Stimulated activated memory B cell treated with anti-CD40 and anti-IgM and Interleukin-4, amounts not matched to agents 10 μg/mL and 1 μg/mL and 100 μg/mL, for 72 hours (primary cell): Measurements from ENCODE around the gene CD8B2.
A peak's percentile ranks its signal among the peaks of the same experiment; 100 is the strongest.

ENCODE experiments used
- ATAC-seq: fragments of 150-1000 bp; cut with Tn5 transposase; 2 replicates; pipeline ENCODE4 v1.10.0; 2021
- H3K27ac Mint-ChIP-seq: one replicate; pipeline ENCODE4 v1.8.0; 2022; ENCODE audit warnings: mild to moderate bottlenecking, mixed read lengths
- H3K27me3 Mint-ChIP-seq: one replicate; pipeline ENCODE4 v1.8.0; 2022; ENCODE audit warnings: mixed read lengths
- H3K36me3 Mint-ChIP-seq: one replicate; pipeline ENCODE4 v1.8.0; 2022; ENCODE audit warnings: mixed read lengths
- H3K4me1 Mint-ChIP-seq: one replicate; pipeline ENCODE4 v1.8.0; 2022; ENCODE audit warnings: mixed read lengths
- H3K4me3 Mint-ChIP-seq: one replicate; pipeline ENCODE4 v1.8.0; 2022; ENCODE audit warnings: mild to moderate bottlenecking, moderate library complexity, mixed read lengths
- H3K9me3 Mint-ChIP-seq: one replicate; pipeline ENCODE4 v1.8.0; 2022; ENCODE audit warnings: mixed read lengths

Gene CD8B2

DNA sequence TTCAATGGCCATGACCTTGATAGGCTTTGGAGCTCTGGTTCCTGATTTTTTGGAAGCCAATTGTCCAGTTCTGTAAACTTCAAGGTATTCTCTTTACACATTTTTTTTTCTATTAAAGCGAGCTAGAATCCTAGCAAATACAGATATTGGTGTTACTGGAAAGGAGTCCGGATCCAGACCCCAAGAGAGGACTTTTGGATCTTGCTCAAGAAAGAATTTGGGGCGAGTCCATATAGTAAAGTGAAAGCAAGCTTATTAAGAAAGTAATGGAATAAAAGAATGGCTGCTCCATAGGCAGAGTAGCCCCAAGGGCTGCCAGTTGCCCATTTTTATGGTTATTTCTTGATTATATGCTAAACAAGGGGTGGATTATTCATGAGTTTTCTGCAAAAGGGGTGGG lies 45.1 kb downstream of the CD8B2 start:
- no peaks in the 10 kb centered on the region for H3K36me3 Mint-ChIP-seq
- H3K9me3 Mint-ChIP-seq, result no peaks in the 10 kb centered on the region
- ATAC-seq, result no peak
- H3K27ac Mint-ChIP-seq, result no peak overlapping the region
- H3K27me3 Mint-ChIP-seq, result peaks cover 36% of the 10 kb centered on the region
- no peak overlapping the region for H3K4me3 Mint-ChIP-seq
- peaks cover 10% of the 10 kb centered on the region for H3K4me1 Mint-ChIP-seq

DNA sequence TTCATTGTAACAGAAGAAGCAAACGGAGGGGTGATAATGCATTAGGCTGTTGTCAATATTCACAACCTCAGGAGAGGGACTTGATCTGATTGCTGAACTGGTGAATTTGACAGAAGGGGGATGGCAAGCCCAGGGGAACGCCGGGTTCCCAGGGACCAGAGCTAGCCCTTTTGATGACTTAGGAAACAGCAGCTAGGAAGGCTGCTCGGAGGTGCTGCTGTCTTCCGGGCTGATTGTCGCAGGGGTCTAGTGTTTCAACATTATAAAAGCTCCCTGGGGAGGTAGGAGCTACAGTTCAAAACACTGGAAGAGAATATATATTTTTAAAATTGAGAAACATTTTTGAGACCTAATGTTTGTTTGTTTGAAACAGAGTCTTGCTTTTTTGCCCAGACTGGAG lies 47.3 kb downstream of the CD8B2 start:
- H3K27me3 Mint-ChIP-seq, result peaks cover 19% of the 10 kb centered on the region
- no peak overlapping the region for H3K4me3 Mint-ChIP-seq
- no peak for ATAC-seq
- no peaks in the 10 kb centered on the region for H3K36me3 Mint-ChIP-seq
- peaks cover 14% of the 10 kb centered on the region for H3K4me1 Mint-ChIP-seq
- no peak overlapping the region for H3K27ac Mint-ChIP-seq
- no peaks in the 10 kb centered on the region for H3K9me3 Mint-ChIP-seq

DNA sequence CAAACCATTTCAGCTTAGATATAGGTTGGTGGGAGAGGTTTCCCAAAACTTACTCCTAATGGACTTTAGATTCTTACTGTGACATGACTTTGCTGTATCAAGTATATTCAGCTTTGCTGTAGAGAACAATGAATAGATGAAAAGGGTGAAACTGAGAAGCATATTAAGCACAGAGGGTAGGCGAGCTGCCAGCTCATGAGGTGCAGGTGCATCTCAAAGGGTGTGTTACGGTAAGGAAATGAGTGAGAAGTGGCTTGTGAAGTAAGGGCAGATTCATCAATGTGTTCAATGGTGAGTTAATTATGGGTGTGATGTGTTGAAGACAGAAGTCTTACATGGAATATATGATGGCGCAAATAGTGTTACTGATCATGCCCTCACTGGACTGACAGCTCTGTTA lies 49.3 kb downstream of the CD8B2 start:
- ATAC-seq, result no peak
- Mint-ChIP-seq H3K36me3 (no peaks in the 10 kb centered on the region), H3K27me3 (peaks cover 19% of the 10 kb centered on the region), H3K4me3 (no peak overlapping the region), H3K27ac (no peak overlapping the region), H3K9me3 (no peaks in the 10 kb centered on the region), H3K4me1 (peaks cover 14% of the 10 kb centered on the region)

DNA sequence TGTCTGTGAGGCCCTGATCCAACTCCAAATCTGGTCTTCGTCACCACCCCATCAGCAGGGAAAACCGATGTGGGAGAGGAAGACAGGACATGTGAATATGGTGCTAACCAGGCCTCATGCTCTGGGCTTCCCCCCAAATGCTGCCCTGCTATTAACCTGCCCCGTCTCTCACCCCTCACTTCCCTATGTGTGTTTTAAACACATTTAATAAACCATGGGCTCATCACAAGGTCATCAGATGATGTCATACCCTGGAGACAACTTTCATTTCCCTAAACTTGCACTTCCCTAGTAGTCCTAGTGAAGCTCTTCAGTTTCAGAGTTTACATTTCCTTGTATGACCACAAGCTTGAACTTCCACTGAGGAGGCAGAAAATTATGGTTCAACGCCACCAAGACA lies 49.9 kb downstream of the CD8B2 start:
- ATAC-seq, result peak; percentile 77
- Mint-ChIP-seq H3K27ac (no peak overlapping the region), H3K27me3 (peaks cover 21% of the 10 kb centered on the region), H3K9me3 (no peaks in the 10 kb centered on the region), H3K4me1 (peaks cover 14% of the 10 kb centered on the region), H3K36me3 (no peaks in the 10 kb centered on the region), H3K4me3 (no peak overlapping the region)

DNA sequence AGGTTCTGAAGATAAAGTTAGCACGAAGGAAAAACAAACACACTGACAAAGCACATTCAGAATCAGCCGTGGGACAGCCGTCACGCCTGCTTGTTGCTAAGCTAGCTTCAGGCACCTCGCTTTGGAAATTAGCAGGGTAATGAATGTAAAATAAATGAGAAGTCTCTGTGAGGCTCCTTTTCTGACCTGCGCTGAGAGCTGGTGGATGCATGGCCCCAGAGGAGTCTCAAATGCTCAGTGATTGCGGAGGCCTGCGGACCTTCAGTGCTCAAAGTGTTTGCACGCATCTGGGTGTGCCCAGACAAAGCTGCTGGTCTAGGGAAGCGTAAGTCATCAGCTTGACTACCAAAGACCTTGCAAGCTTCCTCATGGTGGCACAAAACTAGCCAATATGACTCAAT lies 50.6 kb downstream of the CD8B2 start:
- no peak overlapping the region for H3K4me3 Mint-ChIP-seq
- H3K4me1 Mint-ChIP-seq, result peaks cover 16% of the 10 kb centered on the region
- no peak overlapping the region for H3K27ac Mint-ChIP-seq
- peaks cover 27% of the 10 kb centered on the region for H3K27me3 Mint-ChIP-seq
- no peaks in the 10 kb centered on the region for H3K36me3 Mint-ChIP-seq
- H3K9me3 Mint-ChIP-seq, result no peaks in the 10 kb centered on the region
- no peak for ATAC-seq

DNA sequence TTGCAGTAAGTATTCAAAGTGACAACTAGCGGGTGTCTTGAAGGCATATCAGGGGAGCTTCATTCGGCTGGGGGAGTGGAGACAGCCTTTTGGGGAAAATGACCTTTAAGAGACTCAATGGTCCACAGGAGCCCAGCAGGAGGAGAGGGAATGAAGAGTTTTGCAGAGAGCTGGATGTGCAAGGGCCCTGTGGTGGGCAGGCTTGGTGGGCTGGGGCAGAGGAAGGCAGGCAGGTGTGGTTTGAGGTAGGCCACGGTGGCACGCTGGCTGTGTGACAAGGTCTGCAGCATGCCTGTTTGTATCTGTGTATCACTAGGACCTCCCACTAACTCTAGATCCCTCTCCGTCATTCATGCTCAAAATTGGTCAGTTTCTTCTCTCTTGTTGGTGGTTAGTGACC lies 53.7 kb downstream of the CD8B2 start:
- ATAC-seq, result no peak
- Mint-ChIP-seq H3K27ac (no peak overlapping the region), H3K9me3 (no peaks in the 10 kb centered on the region), H3K4me3 (no peak overlapping the region), H3K4me1 (peaks cover 20% of the 10 kb centered on the region), H3K36me3 (no peaks in the 10 kb centered on the region), H3K27me3 (peaks cover 26% of the 10 kb centered on the region)

DNA sequence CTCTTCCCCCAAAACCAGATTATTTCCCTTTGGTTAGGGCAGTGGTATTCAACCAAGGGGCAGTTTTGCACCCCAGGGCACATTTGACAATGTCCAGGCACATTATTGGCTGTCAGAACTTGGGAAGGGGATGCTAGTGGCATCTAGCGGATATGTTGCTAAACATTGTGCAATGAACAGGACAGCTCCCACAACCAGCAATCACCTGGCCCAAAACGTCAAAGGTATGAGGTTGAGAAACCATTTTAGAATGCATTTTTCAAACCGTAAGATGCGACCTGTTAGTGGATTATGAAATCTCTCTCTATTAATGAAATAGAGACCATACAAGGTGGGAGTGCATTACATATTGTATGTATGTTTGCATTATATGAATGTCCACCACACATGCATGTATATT lies 54.2 kb downstream of the CD8B2 start:
- no peaks in the 10 kb centered on the region for H3K9me3 Mint-ChIP-seq
- peaks cover 26% of the 10 kb centered on the region for H3K27me3 Mint-ChIP-seq
- no peak for ATAC-seq
- H3K27ac Mint-ChIP-seq, result no peak overlapping the region
- H3K4me3 Mint-ChIP-seq, result no peak overlapping the region
- H3K36me3 Mint-ChIP-seq, result no peaks in the 10 kb centered on the region
- peaks cover 22% of the 10 kb centered on the region for H3K4me1 Mint-ChIP-seq

DNA sequence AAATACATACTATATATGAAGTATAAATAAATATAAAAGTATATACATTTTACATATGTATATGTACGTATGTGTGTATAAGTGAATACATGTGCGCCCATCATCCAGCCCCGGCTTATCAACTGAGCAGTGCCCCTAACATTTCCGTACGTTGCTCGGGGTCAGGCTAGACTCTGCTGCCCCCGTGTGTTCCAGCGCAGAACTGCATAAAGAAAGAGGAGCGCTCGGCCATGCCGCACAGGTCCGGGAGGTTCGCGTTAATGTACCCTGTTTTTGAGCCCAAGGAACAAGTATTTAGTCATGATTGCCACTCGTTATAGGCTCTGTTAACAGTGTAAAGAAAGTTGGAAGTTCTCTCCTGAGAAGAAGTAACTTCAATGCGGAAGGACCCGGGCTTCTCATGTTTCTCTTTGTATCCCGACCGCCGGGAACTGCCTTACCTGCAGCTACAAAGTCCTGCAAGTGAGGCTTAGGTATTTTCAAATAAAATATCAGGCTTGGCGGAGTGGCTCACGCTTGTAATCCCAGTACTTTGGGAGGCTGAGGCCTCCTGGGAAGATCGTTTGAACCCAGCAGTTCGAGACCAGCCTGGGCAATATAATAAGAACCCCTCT lies 55.7 kb downstream of the CD8B2 start:
- H3K4me1 Mint-ChIP-seq, result peaks cover 12% of the 10 kb centered on the region
- peak; percentile 74 for ATAC-seq
- peak overlapping the region; percentile 62 for H3K4me3 Mint-ChIP-seq
- no peaks in the 10 kb centered on the region for H3K36me3 Mint-ChIP-seq
- no peak overlapping the region for H3K27ac Mint-ChIP-seq
- no peaks in the 10 kb centered on the region for H3K9me3 Mint-ChIP-seq
- H3K27me3 Mint-ChIP-seq, result peaks cover 35% of the 10 kb centered on the region

DNA sequence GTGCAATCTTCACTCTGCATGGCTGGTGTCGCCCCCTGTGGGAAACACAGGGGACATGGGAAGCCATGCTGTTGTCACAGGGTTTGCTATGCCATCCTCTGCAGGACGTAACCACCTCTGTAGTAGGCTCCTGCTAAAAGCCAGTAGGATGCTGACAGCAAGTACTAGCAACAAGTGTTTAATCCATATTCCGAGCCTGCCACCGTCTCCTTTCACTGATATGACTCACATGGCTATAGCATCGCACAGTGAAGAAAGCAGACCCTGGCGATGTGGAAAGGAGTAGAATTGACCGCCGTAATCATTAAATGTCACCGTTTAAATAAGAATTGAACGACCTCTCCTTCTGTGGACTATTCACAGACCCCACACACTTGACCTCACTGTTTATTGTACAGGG lies 57.8 kb downstream of the CD8B2 start:
- no peak overlapping the region for H3K27ac Mint-ChIP-seq
- peaks cover 35% of the 10 kb centered on the region for H3K27me3 Mint-ChIP-seq
- H3K9me3 Mint-ChIP-seq, result no peaks in the 10 kb centered on the region
- H3K4me3 Mint-ChIP-seq, result no peak overlapping the region
- no peaks in the 10 kb centered on the region for H3K36me3 Mint-ChIP-seq
- no peak for ATAC-seq
- peaks cover 12% of the 10 kb centered on the region for H3K4me1 Mint-ChIP-seq

DNA sequence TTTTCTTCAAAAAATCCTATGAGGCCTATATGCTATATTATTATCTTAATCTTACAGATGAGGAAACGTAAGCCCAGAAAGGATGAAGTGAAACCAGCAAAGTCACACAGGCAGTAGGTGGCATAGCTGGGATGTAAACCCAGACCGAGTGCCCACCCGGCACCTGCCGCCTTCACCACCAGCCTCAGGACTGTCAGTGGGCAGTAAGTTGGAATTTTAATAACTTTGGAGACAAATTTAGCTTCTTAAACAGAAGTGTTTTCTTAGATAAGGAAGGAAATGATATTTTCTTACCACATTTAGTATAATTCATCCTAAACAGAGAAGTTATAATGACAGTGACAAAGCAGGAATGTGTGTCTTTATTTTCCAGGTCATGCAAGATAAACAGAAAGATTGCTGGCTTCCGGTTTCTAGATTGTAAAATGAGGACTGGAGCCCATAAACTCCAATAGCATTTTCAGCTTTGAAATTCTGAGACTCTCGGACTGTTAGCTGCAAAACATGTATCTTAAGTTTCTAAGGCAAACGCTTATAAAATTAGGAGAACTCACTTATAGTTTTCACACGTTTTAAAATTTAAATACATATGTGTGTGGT lies 59.3 kb downstream of the CD8B2 start:
- H3K4me3 Mint-ChIP-seq, result no peak overlapping the region
- no peaks in the 10 kb centered on the region for H3K9me3 Mint-ChIP-seq
- no peak for ATAC-seq
- H3K27me3 Mint-ChIP-seq, result peaks cover 35% of the 10 kb centered on the region
- H3K4me1 Mint-ChIP-seq, result peaks cover 12% of the 10 kb centered on the region
- H3K36me3 Mint-ChIP-seq, result no peaks in the 10 kb centered on the region
- H3K27ac Mint-ChIP-seq, result no peak overlapping the region

DNA sequence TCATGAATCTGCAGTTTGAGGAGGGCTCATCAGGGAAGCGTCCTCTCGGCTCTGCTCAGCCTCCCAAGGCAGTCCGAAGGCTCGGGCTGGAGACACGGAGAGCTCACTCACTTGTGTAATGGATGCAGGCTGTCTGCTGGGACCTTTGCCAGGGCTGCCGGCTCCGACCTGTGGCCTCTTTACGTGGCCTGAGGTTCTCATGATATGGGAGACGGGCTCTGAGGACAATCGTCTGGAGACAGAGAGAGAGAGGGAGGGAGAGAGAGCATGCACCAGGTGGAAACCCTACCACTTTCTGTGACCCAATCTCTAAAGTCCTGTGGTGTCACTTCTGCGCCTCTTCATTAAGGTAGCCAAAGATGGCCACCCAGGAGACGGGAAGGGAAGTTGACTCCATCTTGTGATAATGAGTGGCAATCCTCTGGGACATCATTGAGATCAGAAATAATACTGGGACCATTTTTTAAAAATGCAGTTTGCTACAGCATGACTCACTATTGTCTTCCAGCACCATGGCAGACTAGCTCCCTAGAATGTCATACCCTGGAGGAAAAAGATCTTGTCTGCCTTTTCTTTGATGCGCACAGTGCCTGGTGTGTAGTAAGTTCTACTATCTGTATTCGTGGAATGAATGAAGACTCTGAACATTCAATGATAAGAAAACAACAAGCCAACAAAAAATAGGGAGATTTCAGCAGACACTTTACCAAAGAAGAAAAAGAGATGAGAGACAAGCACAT lies 60.2 kb downstream of the CD8B2 start:
- Mint-ChIP-seq H3K4me1 (peaks cover 12% of the 10 kb centered on the region), H3K4me3 (no peak overlapping the region), H3K36me3 (no peaks in the 10 kb centered on the region), H3K27me3 (peaks cover 30% of the 10 kb centered on the region), H3K9me3 (no peaks in the 10 kb centered on the region), H3K27ac (no peak overlapping the region)
- no peak for ATAC-seq

DNA sequence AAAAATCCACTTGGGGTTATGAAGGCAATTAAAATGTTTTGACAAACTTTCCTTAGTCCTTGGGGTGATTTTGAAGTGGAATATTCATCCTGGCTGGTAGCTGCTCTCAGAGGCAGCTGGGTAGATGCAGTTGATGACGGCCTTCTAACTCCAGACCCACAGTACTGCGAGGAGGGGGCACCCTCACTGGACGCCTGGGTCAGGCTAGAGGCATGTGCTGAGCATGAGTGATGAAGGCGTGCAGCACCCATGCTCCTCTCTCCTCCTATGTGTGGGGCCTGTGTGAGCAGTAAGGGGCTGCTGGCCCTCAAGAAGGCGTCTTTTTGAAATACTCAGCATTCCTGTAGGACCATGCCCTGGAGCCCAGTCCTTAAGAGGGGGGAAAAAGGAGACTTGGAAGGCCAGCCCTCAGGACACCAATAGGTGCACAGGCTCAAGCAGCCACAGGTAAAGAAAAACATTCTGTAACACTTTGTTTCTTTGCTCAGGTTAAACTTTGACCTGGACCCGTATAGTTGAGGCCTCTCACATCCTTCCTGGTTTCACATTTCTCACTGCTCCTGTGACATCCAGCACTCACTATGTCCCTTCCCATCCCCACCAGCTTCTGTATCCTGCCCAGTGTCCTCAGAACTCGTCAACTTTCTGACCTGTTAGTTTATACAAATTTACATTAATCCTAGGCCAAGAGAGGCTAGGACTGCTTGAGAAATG lies 64.4 kb downstream of the CD8B2 start:
- H3K4me1 Mint-ChIP-seq, result peaks cover under 1% of the 10 kb centered on the region
- H3K36me3 Mint-ChIP-seq, result no peaks in the 10 kb centered on the region
- H3K4me3 Mint-ChIP-seq, result no peak overlapping the region
- peaks cover 3% of the 10 kb centered on the region for H3K9me3 Mint-ChIP-seq
- peaks cover 8% of the 10 kb centered on the region for H3K27me3 Mint-ChIP-seq
- no peak overlapping the region for H3K27ac Mint-ChIP-seq
- ATAC-seq, result peak; percentile 26

DNA sequence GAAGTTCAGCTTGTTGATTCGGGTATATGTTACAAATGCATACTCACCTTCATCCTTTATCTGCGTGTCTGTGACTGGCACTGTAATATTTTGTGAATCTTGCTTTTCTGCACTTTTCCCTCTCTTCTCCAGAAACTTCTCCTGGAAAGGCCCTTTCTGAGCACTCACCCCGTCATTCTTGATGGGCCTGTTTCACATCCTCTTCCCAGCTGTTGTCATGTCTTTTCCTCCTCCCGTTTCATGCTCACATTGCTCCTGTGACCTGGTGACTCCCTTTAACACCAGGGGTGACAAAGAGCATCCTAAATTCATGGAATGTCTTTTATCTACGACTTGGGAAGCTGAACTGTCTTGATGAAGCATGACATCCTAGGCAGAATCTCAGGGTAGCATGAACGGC lies 65.8 kb downstream of the CD8B2 start:
- Mint-ChIP-seq H3K27me3 (no peaks in the 10 kb centered on the region), H3K4me1 (no peaks in the 10 kb centered on the region), H3K36me3 (no peaks in the 10 kb centered on the region), H3K9me3 (peaks cover 7% of the 10 kb centered on the region), H3K4me3 (no peak overlapping the region), H3K27ac (no peak overlapping the region)
- ATAC-seq, result no peak

DNA sequence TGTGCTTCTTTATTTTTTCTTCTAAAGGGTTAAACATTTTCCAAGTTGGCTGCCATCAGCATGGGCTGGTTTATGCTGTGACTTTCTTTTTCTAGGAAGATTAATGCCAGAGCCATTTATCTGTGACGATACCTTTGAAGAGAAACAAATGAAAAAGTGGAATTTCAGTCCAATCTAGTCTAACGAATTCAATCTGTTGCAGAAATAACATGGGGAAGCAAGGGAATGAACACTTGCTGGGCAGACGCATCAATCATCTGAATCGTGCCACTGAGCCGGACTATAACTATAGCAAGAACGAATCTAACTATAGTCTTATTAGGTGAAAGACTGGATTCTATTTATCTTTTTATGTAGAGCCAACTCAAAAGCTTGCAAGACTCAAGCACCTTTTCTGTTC lies 66.2 kb downstream of the CD8B2 start:
- H3K36me3 Mint-ChIP-seq, result no peaks in the 10 kb centered on the region
- H3K9me3 Mint-ChIP-seq, result peaks cover 7% of the 10 kb centered on the region
- H3K27ac Mint-ChIP-seq, result no peak overlapping the region
- no peak for ATAC-seq
- no peaks in the 10 kb centered on the region for H3K27me3 Mint-ChIP-seq
- no peaks in the 10 kb centered on the region for H3K4me1 Mint-ChIP-seq
- no peak overlapping the region for H3K4me3 Mint-ChIP-seq

DNA sequence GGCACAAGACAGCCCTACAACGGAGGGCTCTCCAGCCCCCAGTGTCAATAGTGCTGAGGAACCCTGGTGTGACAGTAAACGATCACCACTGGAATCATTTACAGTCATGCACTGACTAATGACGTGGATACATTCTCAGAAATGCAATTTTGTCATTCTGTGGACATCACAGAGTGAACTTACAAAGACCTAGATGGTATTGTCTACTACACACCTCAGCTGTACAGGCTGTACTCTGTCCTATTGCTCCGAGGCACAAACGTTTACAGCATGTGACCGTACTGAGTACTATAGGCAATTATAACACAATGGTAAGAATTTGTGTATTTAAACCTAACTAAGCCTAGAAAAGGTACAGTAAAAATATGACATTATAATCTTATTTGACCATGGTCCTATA lies 67.2 kb downstream of the CD8B2 start:
- no peak for ATAC-seq
- no peaks in the 10 kb centered on the region for H3K4me1 Mint-ChIP-seq
- no peaks in the 10 kb centered on the region for H3K36me3 Mint-ChIP-seq
- H3K9me3 Mint-ChIP-seq, result peaks cover 7% of the 10 kb centered on the region
- no peaks in the 10 kb centered on the region for H3K27me3 Mint-ChIP-seq
- no peak overlapping the region for H3K27ac Mint-ChIP-seq
- no peak overlapping the region for H3K4me3 Mint-ChIP-seq
